AG10803 (cell line): Measurements from ENCODE around the gene ERAP2.

Source experiments
- DNase-seq: peaks from one replicate; pipeline ENCODE4 v3.0.0; 2010; ENCODE audit warnings: low read depth
- H3K4me3 ChIP-seq: 2 replicates; pipeline ENCODE4 v1.5.1; 2011; ENCODE audit warnings: mild to moderate bottlenecking, low read length, control low read depth
- CTCF ChIP-seq: conservative IDR thresholded peaks from 2 replicates; pipeline ENCODE4 v1.5.1; 2011; ENCODE audit warnings: mild to moderate bottlenecking, low read length, control low read depth, inconsistent platforms

ERAP2 gene

GRCh38 chr5:96909435-96909834, 33.1 kb downstream of the ERAP2 start:
- no peak for TF ChIP-seq CTCF
- H3K4me3 ChIP-seq: no peak overlapping the region
- DNase-seq: no peak

DNA sequence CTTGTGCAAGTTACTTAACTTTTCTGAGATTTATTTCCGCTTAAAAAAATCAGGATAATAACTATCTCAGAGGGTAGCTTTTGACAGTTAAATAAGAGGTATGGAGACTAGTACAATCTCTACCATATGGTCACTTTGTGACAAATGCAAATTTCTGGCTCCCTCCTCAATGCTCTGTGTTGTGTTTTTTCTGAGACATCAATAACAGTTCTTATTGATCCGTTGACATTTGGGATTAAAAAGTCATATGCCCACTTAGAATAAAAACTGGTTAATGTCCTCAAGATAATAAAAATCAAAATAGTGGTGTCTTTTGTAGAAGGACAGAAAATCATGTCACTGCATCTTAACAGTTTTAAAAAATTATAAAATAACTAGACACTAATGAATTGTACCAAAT, 34.8 kb downstream of the ERAP2 start:
- DNase-seq: no peak
- TF ChIP-seq CTCF: no peak
- H3K4me3 ChIP-seq: no peak overlapping the region

GRCh38 chr5:96913233-96913632, 36.9 kb downstream of the ERAP2 start:
- H3K4me3 ChIP-seq: no peak overlapping the region
- TF ChIP-seq CTCF: no peak
- no peak for DNase-seq

- TF ChIP-seq CTCF: no peak
- no peak for DNase-seq
- H3K4me3 ChIP-seq: no peak overlapping the region
Measured at GRCh38 chr5:96919754-96920197, 43.5 kb downstream of the ERAP2 start.

DNA sequence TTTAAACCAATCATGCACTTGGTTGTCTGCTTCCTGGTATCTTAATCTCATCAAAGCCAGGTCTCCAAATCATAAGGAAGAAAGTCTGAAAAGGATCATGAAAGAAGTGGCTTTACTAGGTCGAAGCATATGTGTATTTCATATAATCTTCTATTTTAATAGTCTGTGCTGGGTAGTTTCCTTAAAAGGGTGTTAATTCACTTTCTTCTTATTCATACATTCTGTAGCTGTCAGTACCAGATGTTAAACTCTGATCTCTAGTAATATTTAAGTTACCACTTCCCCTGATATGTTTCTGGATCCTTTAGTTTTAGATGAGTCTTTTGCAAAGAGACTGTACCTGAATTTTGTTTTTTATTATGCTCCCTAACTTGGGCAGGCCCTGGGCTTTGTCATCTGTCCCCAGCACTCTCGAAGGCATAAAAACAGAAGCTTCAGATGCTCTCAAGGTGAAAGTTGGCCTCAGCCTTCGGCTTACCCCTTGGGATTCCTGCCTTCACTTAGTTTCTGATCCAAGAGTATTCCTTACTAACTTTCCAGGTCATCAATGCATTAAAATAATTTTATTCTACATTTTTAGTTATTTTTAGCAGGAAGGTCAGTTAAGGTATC, 44.5 kb downstream of the ERAP2 start:
- no peak for TF ChIP-seq CTCF
- no peak overlapping the region for H3K4me3 ChIP-seq
- DNase-seq: no peak

GRCh38 chr5:96922499-96923244, 46.4 kb downstream of the ERAP2 start:
- no peak for TF ChIP-seq CTCF
- no peak for DNase-seq
- no peak overlapping the region for H3K4me3 ChIP-seq

GRCh38 chr5:96924016-96924443, 47.7 kb downstream of the ERAP2 start:
- no peak for TF ChIP-seq CTCF
- H3K4me3 ChIP-seq: no peak overlapping the region
- no peak for DNase-seq
